HCEC 1CT (cell line): ENCODE measurements around the gene PCDHA8.
"Not testable (repeated sequence)": the region's sequence is repeated elsewhere in the genome, so short reads cannot be mapped to it uniquely, and the experiment has no call there.

Source experiments
- DNase-seq: peaks from one replicate; pipeline ENCODE4 v3.0.0-alpha.2; 2017

Gene PCDHA8

GRCh38 chr5:140829511-140830501, 11.2 kb upstream of the PCDHA8 start:
- DNase-seq, result not testable (repeated sequence)

GRCh38 chr5:140833993-140834392, 7.0 kb upstream of the PCDHA8 start, which contains the start of gene PCDHA7:
Gene PCDHA7 (plus strand): TSS chr5:140834269. CDS start chr5:140834384, 115 bp downstream.
- DNase-seq, result no peak

- DNase-seq, result not testable (repeated sequence)
Observed at GRCh38 chr5:140834439-140835008, 6.5 kb upstream of the PCDHA8 start.

GRCh38 chr5:140835622-140836510, 5.1 kb upstream of the PCDHA8 start:
- DNase-seq, result no peak

GRCh38 chr5:140842798-140843733, 2.1 kb downstream of the PCDHA8 start:
- DNase-seq, result no peak

- DNase-seq, result not testable (repeated sequence)
Observed at GRCh38 chr5:140848139-140849102, 7.4 kb downstream of the PCDHA8 start, which contains the start of gene PCDHA9. Gene PCDHA9 (plus strand): TSS chr5:140848382. CDS start chr5:140848496, 114 bp downstream.

GRCh38 chr5:140849831-140850634, 9.0 kb downstream of the PCDHA8 start:
- DNase-seq, result not testable (repeated sequence)

- no peak for DNase-seq
Observed at GRCh38 chr5:140855772-140856674, 15.0 kb downstream of the PCDHA8 start, which contains the start of gene PCDHA10. Gene PCDHA10 (plus strand): TSS chr5:140855897. CDS start chr5:140856049, 152 bp downstream.

GRCh38 chr5:140857177-140857986, 16.4 kb downstream of the PCDHA8 start:
- DNase-seq, result no peak

- no peak for DNase-seq
Observed at GRCh38 chr5:140857987-140858240, 16.9 kb downstream of the PCDHA8 start.

GRCh38 chr5:140862441-140863295, 21.7 kb downstream of the PCDHA8 start:
- DNase-seq, result no peak

- DNase-seq, result no peak
Observed at GRCh38 chr5:140868721-140869554, 28.0 kb downstream of the PCDHA8 start, which contains the start of gene PCDHA11. Gene PCDHA11 (plus strand): TSS chr5:140868957. CDS start chr5:140869104, 147 bp downstream.

- no peak for DNase-seq
Observed at GRCh38 chr5:140869555-140869886, 28.5 kb downstream of the PCDHA8 start.

- no peak for DNase-seq
Observed at GRCh38 chr5:140870221-140871201, 29.5 kb downstream of the PCDHA8 start.
